Kidney (tissue), 14 donors: ENCODE data around the gene GLRX. TPM values are rescaled to one million over a fixed set of nuclear protein-coding genes. Genes with fewer than 3 reads are reported as not detected.

Experiments
- DNase-seq, 5 donors: peaks; one replicate each; pipeline ENCODE4 v3.0.0-alpha.2; 2013 to 2020
- FAIRE-seq: peaks from 2 replicates; lab custom pipeline; 2012; peaks lifted over from hg19 to GRCh38; lab: Jason Lieb, UNC
- H3K27ac ChIP-seq, 2 donors: one replicate each; pipeline ENCODE4 v1.7.0; 2013; ENCODE audit warnings: low read depth in 2 of 2, low read length in 2 of 2, inconsistent platforms in 1 of 2
- H3K27me3 ChIP-seq: one replicate; pipeline ENCODE4 v1.7.1; 2013; ENCODE audit warnings: low read length, inconsistent platforms; ENCODE audit not compliant: control insufficient read depth, insufficient read depth
- H3K36me3 ChIP-seq, 3 donors: one replicate each; pipeline versions ENCODE4 v1.7.0 to v1.7.1; 2013; ENCODE audit warnings: low read length in 3 of 3, control low read depth in 1 of 3, inconsistent platforms in 1 of 3; ENCODE audit not compliant: insufficient read depth in 3 of 3, control insufficient read depth in 2 of 3
- H3K4me1 ChIP-seq, 3 donors: one replicate each; pipeline versions ENCODE4 v1.7.0 to v1.7.1; 2013; ENCODE audit warnings: low read length in 3 of 3, inconsistent platforms in 1 of 3, low read depth in 1 of 3; ENCODE audit not compliant: control insufficient read depth in 2 of 3, insufficient read depth in 2 of 3
- H3K4me3 ChIP-seq, 3 donors: one replicate each; pipeline versions ENCODE4 v1.7.0 to v1.8.1; 2013; ENCODE audit warnings: low read length in 3 of 3, control low read depth in 1 of 3, inconsistent platforms in 1 of 3
- H3K9ac ChIP-seq, 3 donors: one replicate each; pipeline versions ENCODE4 v1.7.0 to v1.7.1; 2013; ENCODE audit warnings: low read length in 3 of 3, control low read depth in 1 of 3, inconsistent platforms in 1 of 3
- H3K9me3 ChIP-seq, 3 donors: one replicate each; pipeline versions ENCODE4 v1.7.0 to v1.7.1; 2013; ENCODE audit warnings: low read length in 3 of 3, control low read depth in 1 of 3, inconsistent platforms in 1 of 3; ENCODE audit not compliant: control insufficient read depth in 2 of 3, insufficient read depth in 1 of 3
- CTCF ChIP-seq: IDR thresholded peaks from 3 replicates; pipeline ENCODE4 v1.5.1; 2012; ENCODE audit warnings: mild to moderate bottlenecking, moderate library complexity, borderline replicate concordance; ENCODE audit not compliant: insufficient read depth; ENCODE audit errors: extremely low read depth
- intact Hi-C: fragments of 100-400 bp; cut with DNase I; formaldehyde crosslinking; loops from one replicate; pipeline ENCODE4 v1.11.1; 2022
- polyA plus RNA-seq: library from polyadenylated mRNA; stranded (reverse); fragments of 350-450 nt; fragmentation: Illumina TruSeq; extraction: RNeasy Lipid Tissue Mini Kit (QIAGEN cat#74804); gene quantifications from one replicate; pipeline ENCODE4 v1.2.3, GENCODE V29; 2014; ENCODE audit warnings: low read depth, low replicate concordance; ENCODE audit not compliant: insufficient read depth
- total RNA-seq: library from RNA; stranded (reverse); fragmentation: NEBNext Ultra II Directional; extraction: Animal tissue kit (Norgen Biotek cat#: 25700); gene quantifications from one replicate; pipeline ENCODE4 v1.2.1, GENCODE V29; 2021
- donor health status: control.
- donor health status: control.
- donor health status: control.
- donor health status: control.
- donor health status: control.
- donor health status: DM: yes; HTN: yes; CAD: no.
- donor health status: Normal renal cell carcinoma (clear cell type).

The GLRX gene
- total and polyA plus RNA-seq, 2 donors from 2014 or later = 57.4 to 324 TPM

DNA sequence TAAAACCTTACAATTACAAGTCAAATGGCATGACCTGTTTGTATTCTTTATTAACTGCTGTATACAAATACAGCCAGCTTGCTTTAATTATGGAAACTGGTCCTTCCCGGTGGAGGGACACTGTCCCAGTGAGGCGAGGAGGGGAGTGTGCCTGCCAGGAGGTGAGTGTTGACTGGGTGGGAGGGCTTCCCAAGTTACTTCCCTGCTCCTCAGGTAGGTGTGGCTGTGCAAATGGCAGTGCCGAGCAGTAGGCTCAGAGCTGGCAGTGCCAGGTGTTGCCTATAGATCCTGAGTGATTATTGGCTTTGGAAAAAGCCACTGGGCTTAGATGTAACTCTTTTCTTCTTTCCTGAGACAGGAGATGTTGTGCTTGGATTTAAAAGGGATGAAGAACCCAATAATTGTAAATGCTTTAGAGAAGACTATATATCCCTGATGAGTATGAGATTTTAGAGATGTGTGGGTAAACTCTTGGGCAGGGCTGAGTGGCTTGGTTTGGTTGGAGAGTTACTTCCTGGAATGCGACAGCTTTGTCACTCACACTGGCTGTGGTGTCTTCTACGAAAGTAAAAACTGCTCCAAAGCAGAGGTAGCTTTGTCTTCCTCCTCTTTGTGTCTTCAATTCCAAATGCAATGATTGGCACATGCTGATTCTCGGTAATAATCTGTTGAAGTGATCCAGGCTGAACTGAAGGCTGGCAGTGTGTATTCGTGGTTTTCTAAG lies 43.7 kb downstream of the GLRX start:
- TF ChIP-seq CTCF = no peak
- intact Hi-C loops = no loop called here
- H3K9me3 ChIP-seq = no peaks in the 10 kb centered on the region
- no peak overlapping the region for H3K4me3 ChIP-seq
- H3K9ac ChIP-seq = peak overlapping the region in 1 of 3 donors; percentile 37
- no peaks in the 10 kb centered on the region for H3K36me3 ChIP-seq
- DNase-seq = no peak
- H3K27ac ChIP-seq = peak overlapping the region; percentile 6 to 14
- H3K4me1 ChIP-seq = peaks cover 2 to 21% (median 3%) of the 10 kb centered on the region in 3 donors
- FAIRE-seq = no peak
- no peaks in the 10 kb centered on the region for H3K27me3 ChIP-seq

GRCh38 chr5:95777441-95777840 lies 45.1 kb downstream of the GLRX start:
- no peak for TF ChIP-seq CTCF
- Histone ChIP-seq H3K4me1 (peaks cover 2 to 21% (median 3%) of the 10 kb centered on the region in 3 donors), H3K27me3 (no peaks in the 10 kb centered on the region), H3K4me3 (no peak overlapping the region), H3K36me3 (no peaks in the 10 kb centered on the region), H3K9me3 (no peaks in the 10 kb centered on the region), H3K27ac (no peak overlapping the region), H3K9ac (no peak overlapping the region)
- DNase-seq = no peak
- intact Hi-C loops = no loop called here
- FAIRE-seq = no peak

DNA sequence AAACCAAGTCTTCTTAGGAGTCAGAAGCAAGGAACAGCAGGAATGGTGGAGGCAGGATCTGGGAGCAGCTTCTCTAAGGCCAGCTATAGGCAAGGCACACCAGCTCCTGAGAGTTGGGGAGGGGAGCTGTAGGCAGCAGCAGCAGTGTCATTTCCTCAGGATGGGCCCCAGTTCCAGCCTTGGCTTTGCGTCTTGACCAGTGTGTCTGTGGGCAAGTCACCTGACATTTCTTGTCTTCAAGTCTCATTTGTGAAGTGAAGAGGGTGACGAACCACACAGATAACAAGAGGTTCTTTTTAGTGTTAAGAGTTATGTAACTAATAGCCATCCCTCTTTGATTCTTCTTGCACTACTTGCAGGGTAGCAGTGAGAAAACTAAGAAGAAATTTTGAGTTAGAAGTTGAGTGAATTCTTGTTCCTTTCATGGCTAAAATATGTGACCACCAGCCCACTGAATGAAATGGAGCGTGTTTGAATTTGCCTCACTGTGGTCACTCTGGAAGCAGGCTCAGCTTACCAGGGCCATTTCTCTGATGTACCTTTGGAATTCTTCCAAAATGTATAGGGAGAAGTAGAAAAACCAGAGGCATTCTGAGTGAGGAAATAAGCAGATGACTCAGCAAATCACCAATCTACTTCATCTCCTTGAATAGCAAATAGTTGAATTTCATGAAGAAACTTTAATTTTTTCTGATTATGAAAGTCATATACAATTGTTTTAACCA lies 49.0 kb downstream of the GLRX start:
- no peak for DNase-seq
- no peak for TF ChIP-seq CTCF
- no peaks in the 10 kb centered on the region for H3K27me3 ChIP-seq
- peaks cover 2 to 6% (median 3%) of the 10 kb centered on the region in 3 donors for H3K4me1 ChIP-seq
- intact Hi-C loops = no loop called here
- no peak for FAIRE-seq
- no peak overlapping the region for H3K9ac ChIP-seq
- H3K9me3 ChIP-seq = no peaks in the 10 kb centered on the region
- no peaks in the 10 kb centered on the region for H3K36me3 ChIP-seq
- H3K4me3 ChIP-seq = no peak overlapping the region
- H3K27ac ChIP-seq = peak overlapping the region in 1 of 2 donors; percentile 20
